ENCODE measurements around the gene WDR93. TPM values are rescaled to one million over a fixed set of nuclear protein-coding genes. Genes with fewer than 3 reads are reported as not detected.

WDR93 gene
- polyA plus RNA-seq, 2 of the 4 experiments (the other 2 are of a cell fraction), result 0.10 to 0.26 TPM

- Histone ChIP-seq H3K4me1 (peaks cover 5% of the 10 kb centered on the region; the same call in 1 of the 3 replicates), H3K4me3 (no peak overlapping the region), H3K9me3 (no peaks in the 10 kb centered on the region), H3K4me2 (no peak overlapping the region), H3K27ac (no peak overlapping the region)
- ChIA-PET POLR2A (no interaction called here), CTCF (interaction anchor here (0.6 to 10.6 kb wide), 4 partner anchors 11 to 312 kb away, joined by 3 to 126 read pairs (median 8); no protein-coding TSS in a partner anchor)
- ATAC-seq, result peak; percentile 35 to 67; a peak in 5 of 6 replicates
- peak in 1 of 2 experiments; percentile 29 for DNase-seq (ENCODE audit: low read depth in 1 of 2, low spot score in 1 of 2)
- FAIRE-seq, result no peak
- no peak for TF ChIP-seq ZNF302 (CRISPR knock-in tag; IDR thresholded peaks at IDR 0.05)
- no peak for TF ChIP-seq MAFK (IDR thresholded peaks at IDR 0.05; ENCODE audit: partially characterized antibody)
- TF ChIP-seq RFX5 (IDR thresholded peaks at IDR 0.05), result no peak
- no peak for TF ChIP-seq POLR2AphosphoS2 (conservative IDR thresholded peaks at IDR 0.05; ENCODE audit: low read length)
- no peak for TF ChIP-seq NPAS2 (CRISPR knock-in tag; IDR thresholded peaks at IDR 0.05; ENCODE audit: borderline replicate concordance)
- TF ChIP-seq, protein P1, sequence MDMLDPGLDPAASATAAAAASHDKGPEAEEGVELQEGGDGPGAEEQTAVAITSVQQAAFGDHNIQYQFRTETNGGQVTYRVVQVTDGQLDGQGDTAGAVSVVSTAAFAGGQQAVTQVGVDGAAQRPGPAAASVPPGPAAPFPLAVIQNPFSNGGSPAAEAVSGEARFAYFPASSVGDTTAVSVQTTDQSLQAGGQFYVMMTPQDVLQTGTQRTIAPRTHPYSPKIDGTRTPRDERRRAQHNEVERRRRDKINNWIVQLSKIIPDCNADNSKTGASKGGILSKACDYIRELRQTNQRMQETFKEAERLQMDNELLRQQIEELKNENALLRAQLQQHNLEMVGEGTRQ (IDR thresholded peaks at IDR 0.05), result no peak
- TF ChIP-seq RCOR1 (IDR thresholded peaks at IDR 0.05; ENCODE audit: low read depth, low read length), result no peak
- TF ChIP-seq JUN (IDR thresholded peaks at IDR 0.05), result no peak
- no peak for TF ChIP-seq ZSCAN20 (CRISPR knock-in tag; IDR thresholded peaks at IDR 0.05)
- TF ChIP-seq, protein P2, sequence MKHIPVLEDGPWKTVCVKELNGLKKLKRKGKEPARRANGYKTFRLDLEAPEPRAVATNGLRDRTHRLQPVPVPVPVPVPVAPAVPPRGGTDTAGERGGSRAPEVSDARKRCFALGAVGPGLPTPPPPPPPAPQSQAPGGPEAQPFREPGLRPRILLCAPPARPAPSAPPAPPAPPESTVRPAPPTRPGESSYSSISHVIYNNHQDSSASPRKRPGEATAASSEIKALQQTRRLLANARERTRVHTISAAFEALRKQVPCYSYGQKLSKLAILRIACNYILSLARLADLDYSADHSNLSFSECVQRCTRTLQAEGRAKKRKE (CRISPR knock-in tag; IDR thresholded peaks at IDR 0.05; ENCODE audit: low read depth), result no peak
- TF ChIP-seq KDM5A (IDR thresholded peaks at IDR 0.05), result no peak
- WGBS (ENCODE audit: missing lambda C conversion rate), result 44% methylated on average over 2 of the region's 2 CpGs
These were observed 30.1 kb upstream of the WDR93 start for GRCh38 chr15:89660556-89660955.

GRCh38 chr15:89662893-89663626 lies 27.6 kb upstream of the WDR93 start:
- 73% methylated on average over 10 of the region's 11 CpGs for WGBS (ENCODE audit: missing lambda C conversion rate)
- Histone ChIP-seq H3K9me3 (no peaks in the 10 kb centered on the region), H3K27ac (no peak overlapping the region), H3K4me2 (no peak overlapping the region), H3K4me1 (peaks cover 8% of the 10 kb centered on the region; the same call in 1 of the 3 replicates), H3K4me3 (no peak overlapping the region)
- no peak for ATAC-seq
- CTCF ChIA-PET, result interaction anchor here (1.4 to 10.6 kb wide), 3 partner anchors 8 to 97 kb away, joined by 4 to 126 read pairs (median 7); no protein-coding TSS in a partner anchor
- no peak for FAIRE-seq
- no peak for DNase-seq (ENCODE audit: low read depth in 1 of 2, low spot score in 1 of 2)
- POLR2A ChIA-PET, result interaction anchor here (0.5 kb wide), 1 partner anchor 20 kb away, joined by 3 read pairs; no protein-coding TSS in a partner anchor
- no peak for TF ChIP-seq KDM1A (IDR thresholded peaks at IDR 0.05; ENCODE audit: low read depth)
- TF ChIP-seq, protein P3, sequence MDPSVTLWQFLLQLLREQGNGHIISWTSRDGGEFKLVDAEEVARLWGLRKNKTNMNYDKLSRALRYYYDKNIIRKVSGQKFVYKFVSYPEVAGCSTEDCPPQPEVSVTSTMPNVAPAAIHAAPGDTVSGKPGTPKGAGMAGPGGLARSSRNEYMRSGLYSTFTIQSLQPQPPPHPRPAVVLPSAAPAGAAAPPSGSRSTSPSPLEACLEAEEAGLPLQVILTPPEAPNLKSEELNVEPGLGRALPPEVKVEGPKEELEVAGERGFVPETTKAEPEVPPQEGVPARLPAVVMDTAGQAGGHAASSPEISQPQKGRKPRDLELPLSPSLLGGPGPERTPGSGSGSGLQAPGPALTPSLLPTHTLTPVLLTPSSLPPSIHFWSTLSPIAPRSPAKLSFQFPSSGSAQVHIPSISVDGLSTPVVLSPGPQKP (IDR thresholded peaks at IDR 0.05; ENCODE audit: low read depth, low read length), result no peak
- no peak for TF ChIP-seq RFX5 (IDR thresholded peaks at IDR 0.05)
- TF ChIP-seq TP53 (CRISPR knock-in tag; IDR thresholded peaks at IDR 0.05), result no peak
- TF ChIP-seq, protein P2 (CRISPR knock-in tag; IDR thresholded peaks at IDR 0.05; ENCODE audit: low read depth), result no peak
- no peak for TF ChIP-seq CBX8 (IDR thresholded peaks at IDR 0.05)
- TF ChIP-seq JUNB (IDR thresholded peaks at IDR 0.05), result no peak
- no peak for TF ChIP-seq JUN (IDR thresholded peaks at IDR 0.05)
- TF ChIP-seq MAX (IDR thresholded peaks at IDR 0.05), result no peak
- no peak for TF ChIP-seq NPAS2 (CRISPR knock-in tag; IDR thresholded peaks at IDR 0.05; ENCODE audit: borderline replicate concordance)
- TF ChIP-seq RARB (CRISPR knock-in tag; IDR thresholded peaks at IDR 0.05), result no peak
- TF ChIP-seq CHD4 (IDR thresholded peaks at IDR 0.05; ENCODE audit: borderline replicate concordance), result no peak
- no peak for TF ChIP-seq ZFP36 (IDR thresholded peaks at IDR 0.05; ENCODE audit: borderline replicate concordance, partially characterized antibody)

All from A549 (cell line).